Measurements from ENCODE around the gene PRKAA2. TPM values are rescaled to one million over a fixed set of nuclear protein-coding genes. Genes with fewer than 3 reads are reported as not detected.

PRKAA2 gene
- total RNA-seq, 1 experiment from 2014 or later, result 0.05 TPM

Other genes starting within 250 kb of the PRKAA2 start
- 14.7 and 17.5 TPM in 2 replicates for gene PLPP3, start 65.8 kb upstream of the PRKAA2 start, total RNA-seq (2014; rRNA removed; shearing (Covaris generic))
- gene FYB2, start 174.1 kb downstream of the PRKAA2 start, total RNA-seq (2014; rRNA removed; shearing (Covaris generic)), result 0.58 TPM in 1 of 2 replicates, not detected in the other
- not detected in 2 replicates for gene C8A, start 209.5 kb downstream of the PRKAA2 start, total RNA-seq (2014; rRNA removed; shearing (Covaris generic))